ENCODE results near the gene CUL7. TPM values are rescaled to one million over a fixed set of nuclear protein-coding genes. Genes with fewer than 3 reads are reported as not detected.
"Not testable (repeated sequence)": the region's sequence is repeated elsewhere in the genome, so short reads cannot be mapped to it uniquely, and the experiment has no call there.

Gene CUL7
- total RNA-seq, 2 experiments from 2014 or later, result 12.7 to 13.0 TPM

DNA sequence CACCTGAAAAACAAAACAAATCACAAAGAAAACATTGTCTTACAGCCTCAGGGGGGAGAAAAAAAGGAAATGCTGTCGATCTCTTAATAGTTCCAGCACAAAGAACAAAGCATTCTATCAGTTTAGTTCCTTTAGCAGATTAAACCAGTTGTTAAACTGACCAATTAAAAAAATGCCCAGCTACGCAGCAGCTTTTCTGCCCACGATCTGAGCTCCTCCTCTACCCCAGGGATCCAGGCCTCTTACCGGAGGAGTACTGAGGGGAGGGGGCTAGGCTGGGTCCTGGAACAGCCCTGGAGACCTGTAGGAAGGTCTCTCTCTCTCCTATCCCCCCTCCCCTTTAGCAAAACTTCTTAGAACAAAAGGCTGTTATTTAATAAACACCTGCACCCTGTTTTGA, 35.8 kb upstream of the CUL7 start:
- Mint-ChIP-seq H3K4me1 (peaks cover 25% of the 10 kb centered on the region), H3K27me3 (peaks cover 4% of the 10 kb centered on the region), H3K36me3 (ENCODE audit: low read depth) (no peaks in the 10 kb centered on the region), H3K27ac (no peak overlapping the region), H3K9me3 (no peaks in the 10 kb centered on the region), H3K4me3 (no peak overlapping the region)
- no peak for DNase-seq
- POLR2A ChIA-PET, result no interaction called here
- CTCF ChIA-PET, result no interaction called here

DNA sequence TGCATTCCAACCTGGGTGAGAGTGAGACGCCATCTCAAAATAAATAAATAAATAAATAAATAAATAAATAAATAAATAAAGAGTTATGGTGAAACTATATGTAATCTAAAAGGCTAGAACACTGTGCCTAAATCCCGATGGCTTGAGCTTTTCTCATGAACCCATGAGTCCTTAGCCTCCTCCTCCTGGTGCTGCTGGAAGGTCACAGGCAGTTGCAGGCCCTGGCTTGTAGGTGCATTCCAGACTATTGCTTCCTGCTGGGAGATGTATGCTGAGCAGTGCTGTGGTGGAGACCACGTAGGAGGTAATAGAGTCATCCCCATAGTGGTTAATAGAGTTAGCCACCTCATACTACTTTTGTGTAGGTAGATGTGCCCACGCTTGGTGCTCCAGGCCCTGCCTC, 35.0 kb upstream of the CUL7 start:
- H3K36me3 Mint-ChIP-seq (ENCODE audit: low read depth), result no peaks in the 10 kb centered on the region
- ChIA-PET POLR2A (interaction anchor here (0.6 kb wide), 1 partner anchor 25 kb away, joined by 3 read pairs; no protein-coding TSS in a partner anchor), CTCF (interaction anchor here (1.5 kb wide), 1 partner anchor 55 kb away, joined by 4 read pairs; no protein-coding TSS in a partner anchor)
- no peak for DNase-seq
- H3K4me3 Mint-ChIP-seq, result no peak overlapping the region
- peaks cover 19% of the 10 kb centered on the region for H3K4me1 Mint-ChIP-seq
- no peak overlapping the region for H3K27ac Mint-ChIP-seq
- H3K9me3 Mint-ChIP-seq, result no peaks in the 10 kb centered on the region
- peaks cover 8% of the 10 kb centered on the region for H3K27me3 Mint-ChIP-seq

GRCh38 chr6:43086022-43086658, 32.5 kb upstream of the CUL7 start:
- ChIA-PET POLR2A (no interaction called here), CTCF (interaction anchor here (0.7 kb wide), 1 partner anchor 916 kb away, joined by 4 read pairs; no protein-coding TSS in a partner anchor)

DNA sequence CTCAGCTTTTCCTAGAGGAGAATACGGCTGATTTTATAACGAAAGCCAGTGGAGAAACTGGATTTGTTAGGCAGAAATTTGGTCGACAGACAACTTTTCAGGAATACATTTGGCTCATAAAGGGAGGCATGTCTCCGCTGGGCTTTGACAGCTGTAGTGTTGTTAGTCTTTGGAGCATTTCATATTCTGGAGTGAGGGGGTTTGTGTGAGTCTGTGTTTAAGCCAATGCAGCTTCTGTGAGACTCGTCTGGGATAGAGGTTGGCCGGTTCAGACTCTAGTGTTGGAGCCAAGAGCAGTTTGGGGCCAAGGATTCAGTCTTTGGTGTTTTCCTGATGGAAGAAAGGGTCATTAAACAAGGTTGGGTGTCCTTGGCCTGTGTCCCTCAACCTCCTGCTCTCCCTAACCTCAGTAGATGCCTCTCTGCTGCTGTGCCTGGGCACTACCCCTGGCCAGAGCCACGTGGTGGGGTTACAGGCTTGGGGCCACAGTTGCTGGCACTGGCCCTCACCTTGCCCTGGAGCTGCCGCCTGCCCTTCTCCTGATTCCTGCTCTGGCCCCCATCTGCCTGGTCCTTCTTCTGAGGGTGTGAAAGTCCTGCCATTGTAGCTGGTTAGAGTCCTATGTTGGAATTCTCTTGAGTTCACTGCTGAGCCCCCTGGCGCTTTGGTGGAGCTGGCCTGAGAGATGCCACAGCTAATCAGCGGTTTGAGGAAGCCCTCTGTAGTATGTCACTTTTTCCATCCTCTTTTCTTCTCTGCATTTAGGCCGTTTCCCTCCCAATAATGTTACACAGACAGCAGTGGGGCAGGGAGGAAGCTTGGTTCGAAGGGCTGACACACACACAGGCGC, 29.4 kb upstream of the CUL7 start:
- no peaks in the 10 kb centered on the region for H3K36me3 Mint-ChIP-seq (ENCODE audit: low read depth)
- H3K27me3 Mint-ChIP-seq, result peaks cover 28% of the 10 kb centered on the region
- no peak overlapping the region for H3K27ac Mint-ChIP-seq
- peaks cover 5% of the 10 kb centered on the region for H3K4me1 Mint-ChIP-seq
- DNase-seq, result no peak
- no peaks in the 10 kb centered on the region for H3K9me3 Mint-ChIP-seq
- POLR2A ChIA-PET, result interaction anchor here (0.6 kb wide), 1 partner anchor 29 kb away, joined by 3 read pairs; no protein-coding TSS in a partner anchor
- no peak overlapping the region for H3K4me3 Mint-ChIP-seq
- CTCF ChIA-PET, result interaction anchor here (0.9 kb wide), 1 partner anchor 11 kb away, joined by 3 read pairs; no protein-coding TSS in a partner anchor

More at GRCh38 chr6:43086022-43086658, 32.5 kb upstream of the CUL7 start:
- DNase-seq, result no peak
- H3K36me3 Mint-ChIP-seq (ENCODE audit: low read depth), result no peaks in the 10 kb centered on the region
- H3K27ac Mint-ChIP-seq, result no peak overlapping the region
- H3K4me3 Mint-ChIP-seq, result no peak overlapping the region
- H3K27me3 Mint-ChIP-seq, result peaks cover 16% of the 10 kb centered on the region
- no peaks in the 10 kb centered on the region for H3K9me3 Mint-ChIP-seq
- H3K4me1 Mint-ChIP-seq, result peaks cover 5% of the 10 kb centered on the region

DNA sequence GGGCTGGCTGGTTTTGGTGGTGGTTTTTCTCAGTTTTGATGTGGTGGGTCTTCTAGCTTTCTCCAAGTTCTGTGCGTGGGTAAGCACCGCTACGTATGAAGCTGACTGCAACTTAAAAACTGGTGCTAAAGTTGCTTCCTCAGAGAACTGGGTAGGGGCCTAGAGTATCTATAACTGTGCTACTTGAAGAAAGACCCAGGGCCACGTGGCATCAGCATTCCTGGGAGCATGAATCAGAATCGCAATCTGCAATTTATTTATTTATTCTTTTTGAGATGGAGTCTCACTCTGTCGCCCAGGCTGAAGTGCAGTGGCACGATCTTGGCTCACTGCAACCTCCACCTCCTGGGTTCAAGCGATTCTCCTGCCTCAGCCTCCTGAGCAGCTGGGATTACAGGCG, 28.3 kb upstream of the CUL7 start:
- POLR2A ChIA-PET, result interaction anchor here (0.6 kb wide), 1 partner anchor 510 kb away, joined by 3 read pairs; no protein-coding TSS in a partner anchor
- peaks cover 38% of the 10 kb centered on the region for H3K27me3 Mint-ChIP-seq
- H3K27ac Mint-ChIP-seq; H3K4me3 Mint-ChIP-seq; DNase-seq; H3K4me1 Mint-ChIP-seq; H3K36me3 Mint-ChIP-seq (ENCODE audit: low read depth); H3K9me3 Mint-ChIP-seq; CTCF ChIA-PET: not testable (repeated sequence)

- H3K36me3 Mint-ChIP-seq (ENCODE audit: low read depth), result no peaks in the 10 kb centered on the region
- POLR2A ChIA-PET, result interaction anchor here (1.1 kb wide), 1 partner anchor 28 kb away, joined by 3 read pairs; the partner anchor contains the start of gene CUL7
- no peak for DNase-seq
- H3K4me1 Mint-ChIP-seq, result peaks cover 5% of the 10 kb centered on the region
- H3K27me3 Mint-ChIP-seq, result peaks cover 45% of the 10 kb centered on the region
- H3K9me3 Mint-ChIP-seq, result no peaks in the 10 kb centered on the region
- H3K27ac Mint-ChIP-seq, result no peak overlapping the region
- no peak overlapping the region for H3K4me3 Mint-ChIP-seq
- CTCF ChIA-PET, result interaction anchor here (0.6 kb wide), 1 partner anchor 85 kb away, joined by 6 read pairs; no protein-coding TSS in a partner anchor
Observed at GRCh38 chr6:43081043-43081442, 27.4 kb upstream of the CUL7 start.

- H3K36me3 Mint-ChIP-seq (ENCODE audit: low read depth), result no peaks in the 10 kb centered on the region
- ChIA-PET POLR2A (no interaction called here), CTCF (interaction anchor here (0.5 kb wide), 1 partner anchor 31 kb away, joined by 3 read pairs; no protein-coding TSS in a partner anchor)
- no peak overlapping the region for H3K4me3 Mint-ChIP-seq
- DNase-seq, result no peak
- peaks cover 3% of the 10 kb centered on the region for H3K4me1 Mint-ChIP-seq
- H3K27me3 Mint-ChIP-seq, result peaks cover 50% of the 10 kb centered on the region
- no peaks in the 10 kb centered on the region for H3K9me3 Mint-ChIP-seq
- H3K27ac Mint-ChIP-seq, result no peak overlapping the region
Observed at GRCh38 chr6:43078691-43079090, 25.0 kb upstream of the CUL7 start.

- peaks cover 3% of the 10 kb centered on the region for H3K4me1 Mint-ChIP-seq
- ChIA-PET CTCF (interaction anchor here (1.4 kb wide), 1 partner anchor 66 kb away, joined by 5 read pairs; no protein-coding TSS in a partner anchor), POLR2A (no interaction called here)
- H3K4me3 Mint-ChIP-seq, result no peak overlapping the region
- no peaks in the 10 kb centered on the region for H3K9me3 Mint-ChIP-seq
- no peaks in the 10 kb centered on the region for H3K36me3 Mint-ChIP-seq (ENCODE audit: low read depth)
- peaks cover 47% of the 10 kb centered on the region for H3K27me3 Mint-ChIP-seq
- DNase-seq, result no peak
- no peak overlapping the region for H3K27ac Mint-ChIP-seq
Observed at GRCh38 chr6:43077981-43078511, 24.4 kb upstream of the CUL7 start.

DNA sequence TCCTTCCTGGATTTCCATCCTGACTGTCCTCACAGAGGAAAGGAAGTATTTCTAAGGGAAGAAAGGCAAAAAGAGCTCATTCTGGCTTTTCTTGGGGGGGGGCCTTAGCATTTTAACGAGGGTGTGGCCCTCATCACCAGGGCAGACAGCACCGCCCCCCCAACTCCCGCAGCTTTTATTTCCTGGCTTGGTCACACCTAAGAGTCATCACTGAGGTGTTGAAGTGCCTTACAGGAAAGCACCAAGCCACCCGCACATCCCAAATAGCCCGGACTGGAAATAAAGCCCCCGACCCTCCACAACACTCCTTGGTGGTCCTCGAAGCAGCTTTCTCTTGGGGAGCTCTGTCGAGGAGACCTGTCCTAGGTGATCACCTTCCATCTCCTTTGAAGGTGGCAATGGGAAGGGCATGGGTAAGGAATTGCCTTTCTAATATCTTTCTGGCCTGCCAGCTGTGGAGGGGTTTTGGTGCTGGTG, 23.7 kb upstream of the CUL7 start:
- H3K9me3 Mint-ChIP-seq, result no peaks in the 10 kb centered on the region
- ChIA-PET POLR2A (interaction anchor here (1.2 kb wide), 1 partner anchor 63 kb away, joined by 3 read pairs; the partner anchor contains the start of genes KLHDC3 and MEA1), CTCF (interaction anchor here (1.4 kb wide), 1 partner anchor 67 kb away, joined by 5 read pairs; no protein-coding TSS in a partner anchor)
- peaks cover 3% of the 10 kb centered on the region for H3K4me1 Mint-ChIP-seq
- H3K27me3 Mint-ChIP-seq, result peaks cover 44% of the 10 kb centered on the region
- DNase-seq, result no peak
- no peak overlapping the region for H3K4me3 Mint-ChIP-seq
- no peaks in the 10 kb centered on the region for H3K36me3 Mint-ChIP-seq (ENCODE audit: low read depth)
- no peak overlapping the region for H3K27ac Mint-ChIP-seq

- no peak overlapping the region for H3K27ac Mint-ChIP-seq
- H3K4me3 Mint-ChIP-seq, result no peak overlapping the region
- H3K4me1 Mint-ChIP-seq, result peaks cover 3% of the 10 kb centered on the region
- no peaks in the 10 kb centered on the region for H3K36me3 Mint-ChIP-seq (ENCODE audit: low read depth)
- CTCF ChIA-PET, result interaction anchor here (1.4 kb wide), 1 partner anchor 67 kb away, joined by 5 read pairs; no protein-coding TSS in a partner anchor
- no peak for DNase-seq
- POLR2A ChIA-PET, result interaction anchor here (1.2 kb wide), 1 partner anchor 62 kb away, joined by 3 read pairs; the partner anchor contains the start of genes KLHDC3 and MEA1
- no peaks in the 10 kb centered on the region for H3K9me3 Mint-ChIP-seq
- H3K27me3 Mint-ChIP-seq, result peaks cover 42% of the 10 kb centered on the region
Observed at GRCh38 chr6:43076464-43077332, 23.0 kb upstream of the CUL7 start.

GRCh38 chr6:43075670-43076463, 22.2 kb upstream of the CUL7 start, which contains the start of gene PTK7:
PTK7 (plus strand) TSS chr6:43076314; CDS start chr6:43076489, 175 bp downstream.
- DNase-seq, result no peak
- ChIA-PET CTCF (no interaction called here), POLR2A (no interaction called here)
- Mint-ChIP-seq H3K4me1 (peaks cover 3% of the 10 kb centered on the region), H3K9me3 (no peaks in the 10 kb centered on the region), H3K36me3 (ENCODE audit: low read depth) (no peaks in the 10 kb centered on the region), H3K4me3 (no peak within 1 kb of the TSS), H3K27me3 (peaks cover 40% of the 10 kb centered on the region), H3K27ac (no peak within 1 kb of the TSS)

Data from activated CD4-positive, alpha-beta memory T cell treated with anti-CD3 and anti-CD28 coated beads, Interleukin-2, amount 10 ng/mL, durations not matched to agents 7 days and 5 days (primary cell).